ENCODE measurements around the gene EDAR. TPM values are rescaled to one million over a fixed set of nuclear protein-coding genes. Genes with fewer than 3 reads are reported as not detected.

Gene EDAR
- total RNA-seq, 3 donors from 2014 or later (not counting 1 experiment from before 2014, with no cell fraction given): 0.11 to 0.23 TPM; not detected in 1

- H3K27ac Mint-ChIP-seq: no peak overlapping the region
- H3K9me3 ChIP-seq (ENCODE audit: control insufficient read depth, insufficient read depth, low read length): peaks cover 15% of the 10 kb centered on the region
- no peak overlapping the region for H3K4me3 ChIP-seq (ENCODE audit: low read length)
- peaks cover 18% of the 10 kb centered on the region for H3K36me3 Mint-ChIP-seq
- H3K27ac ChIP-seq (ENCODE audit: low read length): no peak overlapping the region
- TF ChIP-seq CTCF (IDR thresholded peaks at IDR 0.05): no peak
- H3K27me3 ChIP-seq (ENCODE audit: control insufficient read depth, insufficient read depth, low read length): no peaks in the 10 kb centered on the region
- ATAC-seq: no peak
- 71% methylated on average over 1 of the region's 1 CpG for WGBS (ENCODE audit: insufficient coverage)
- H3K36me3 ChIP-seq (ENCODE audit: control insufficient read depth, insufficient read depth, low read length): no peaks in the 10 kb centered on the region
- H3K4me1 ChIP-seq (ENCODE audit: control insufficient read depth, insufficient read depth, low read length): no peaks in the 10 kb centered on the region
- DNase-seq: no peak
- intact Hi-C loops (cut with micrococcal nuclease): no loop called here
- peaks cover 7 to 13% of the 10 kb centered on the region in 2 donors for H3K9me3 Mint-ChIP-seq
- H3K4me1 Mint-ChIP-seq: no peaks in the 10 kb centered on the region
- H3K4me3 Mint-ChIP-seq: no peak overlapping the region
- peaks cover 0 to 2% of the 10 kb centered on the region in 2 donors for H3K27me3 Mint-ChIP-seq (ENCODE audit: low read depth in 2 of 2)
These were observed 95.7 kb downstream of the EDAR start for GRCh38 chr2:108893277-108893676.

GRCh38 chr2:108889907-108890306 lies 99.1 kb downstream of the EDAR start:
- Mint-ChIP-seq H3K27me3 (ENCODE audit: low read depth in 2 of 2) (peaks cover 0 to 5% of the 10 kb centered on the region in 2 donors), H3K4me1 (no peaks in the 10 kb centered on the region), H3K9me3 (peaks cover 7 to 13% of the 10 kb centered on the region in 2 donors), H3K27ac (no peak overlapping the region), H3K4me3 (no peak overlapping the region), H3K36me3 (peaks cover 18% of the 10 kb centered on the region)
- H3K4me1 ChIP-seq (ENCODE audit: control insufficient read depth, insufficient read depth, low read length): no peaks in the 10 kb centered on the region
- no peak overlapping the region for H3K4me3 ChIP-seq (ENCODE audit: low read length)
- no peak for TF ChIP-seq CTCF (IDR thresholded peaks at IDR 0.05)
- ATAC-seq (no peak), DNase-seq (no peak)
- 100% methylated on average over 1 of the region's 1 CpG for WGBS (ENCODE audit: insufficient coverage)
- no peak overlapping the region for H3K27ac ChIP-seq (ENCODE audit: low read length)
- no peaks in the 10 kb centered on the region for H3K27me3 ChIP-seq (ENCODE audit: control insufficient read depth, insufficient read depth, low read length)
- H3K36me3 ChIP-seq (ENCODE audit: control insufficient read depth, insufficient read depth, low read length): no peaks in the 10 kb centered on the region
- peaks cover 15% of the 10 kb centered on the region for H3K9me3 ChIP-seq (ENCODE audit: control insufficient read depth, insufficient read depth, low read length)
- intact Hi-C loops (cut with micrococcal nuclease): no loop called here

GRCh38 chr2:108884619-108885018 lies 104.4 kb downstream of the EDAR start:
- Mint-ChIP-seq H3K27ac (no peak overlapping the region), H3K36me3 (peaks cover 3% of the 10 kb centered on the region), H3K4me1 (no peaks in the 10 kb centered on the region), H3K9me3 (peaks cover 7 to 11% of the 10 kb centered on the region in 2 donors), H3K27me3 (ENCODE audit: low read depth in 2 of 2) (peaks cover 0 to 5% of the 10 kb centered on the region in 2 donors), H3K4me3 (no peak overlapping the region)
- ATAC-seq: no peak
- intact Hi-C loops (cut with micrococcal nuclease): no loop called here
- Histone ChIP-seq H3K27me3 (ENCODE audit: control insufficient read depth, insufficient read depth, low read length) (no peaks in the 10 kb centered on the region), H3K4me3 (ENCODE audit: low read length) (no peak overlapping the region), H3K9me3 (ENCODE audit: control insufficient read depth, insufficient read depth, low read length) (no peaks in the 10 kb centered on the region), H3K4me1 (ENCODE audit: control insufficient read depth, insufficient read depth, low read length) (no peaks in the 10 kb centered on the region), H3K36me3 (ENCODE audit: control insufficient read depth, insufficient read depth, low read length) (no peaks in the 10 kb centered on the region), H3K27ac (ENCODE audit: low read length) (no peak overlapping the region)
- DNase-seq: no peak
- WGBS (ENCODE audit: insufficient coverage): 83% methylated on average over 6 of the region's 6 CpGs
- TF ChIP-seq CTCF (IDR thresholded peaks at IDR 0.05): no peak

GRCh38 chr2:108878276-108878675 lies 110.7 kb downstream of the EDAR start:
- no peaks in the 10 kb centered on the region for H3K4me1 ChIP-seq (ENCODE audit: control insufficient read depth, insufficient read depth, low read length)
- H3K9me3 ChIP-seq (ENCODE audit: control insufficient read depth, insufficient read depth, low read length): no peaks in the 10 kb centered on the region
- Mint-ChIP-seq H3K27ac (no peak overlapping the region), H3K4me1 (no peaks in the 10 kb centered on the region), H3K9me3 (peaks cover 3 to 8% of the 10 kb centered on the region in 2 donors), H3K4me3 (no peak overlapping the region), H3K36me3 (no peaks in the 10 kb centered on the region), H3K27me3 (ENCODE audit: low read depth in 2 of 2) (no peaks in the 10 kb centered on the region)
- intact Hi-C loops (cut with micrococcal nuclease): no loop called here
- no peak for TF ChIP-seq CTCF (IDR thresholded peaks at IDR 0.05)
- no peak for DNase-seq
- H3K27ac ChIP-seq (ENCODE audit: low read length): no peak overlapping the region
- H3K4me3 ChIP-seq (ENCODE audit: low read length): no peak overlapping the region
- H3K27me3 ChIP-seq (ENCODE audit: control insufficient read depth, insufficient read depth, low read length): no peaks in the 10 kb centered on the region
- ATAC-seq: no peak
- WGBS (ENCODE audit: insufficient coverage): 50% methylated on average over 2 of the region's 2 CpGs
- H3K36me3 ChIP-seq (ENCODE audit: control insufficient read depth, insufficient read depth, low read length): no peaks in the 10 kb centered on the region
